Activated CD4-positive, alpha-beta memory T cell treated with anti-CD3 and anti-CD28 coated beads for 36 hours (primary cell): ENCODE results near the gene SLC6A8. TPM values are rescaled to one million over a fixed set of nuclear protein-coding genes. Genes with fewer than 3 reads are reported as not detected.
"Not testable (repeated sequence)": the region's sequence is repeated elsewhere in the genome, so short reads cannot be mapped to it uniquely, and the experiment has no call there.

ENCODE experiments used
- CTCF ChIA-PET: fragments of 350-600 bp; sonication (Branson Sonifier 250); formaldehyde crosslinking; loops from one replicate; lab custom pipeline; 2021; ENCODE audit warnings: antibody characterized with exemption, inconsistent platforms; lab: Charles Lee
- POLR2A ChIA-PET: fragments of 350-600 bp; sonication (Branson Sonifier 250); formaldehyde crosslinking; loops from one replicate; lab custom pipeline; 2021; ENCODE audit warnings: antibody characterized with exemption; lab: Charles Lee
- DNase-seq: peaks from one replicate; pipeline ENCODE4 v3.0.0-alpha.2; 2020
- H3K27ac Mint-ChIP-seq: one replicate; pipeline ENCODE4 v1.8.0; 2021; ENCODE audit warnings: mixed read lengths
- H3K27me3 Mint-ChIP-seq: one replicate; pipeline ENCODE4 v1.8.0; 2021; ENCODE audit warnings: mixed read lengths
- H3K36me3 Mint-ChIP-seq: one replicate; pipeline ENCODE4 v1.8.0; 2021; ENCODE audit warnings: mixed read lengths
- H3K4me1 Mint-ChIP-seq: one replicate; pipeline ENCODE4 v1.8.0; 2021; ENCODE audit warnings: low read depth, mixed read lengths
- H3K4me3 Mint-ChIP-seq: one replicate; pipeline ENCODE4 v1.8.0; 2021; ENCODE audit warnings: mild to moderate bottlenecking, mixed read lengths
- H3K9me3 Mint-ChIP-seq: one replicate; pipeline ENCODE4 v1.8.0; 2021; ENCODE audit warnings: mixed read lengths
- intact Hi-C: fragments of 100-400 bp; cut with micrococcal nuclease; formaldehyde crosslinking; loops from one replicate; pipeline ENCODE4 v1.15.1; 2023
- total RNA-seq, 2 experiments: library from RNA; stranded (reverse); gene quantifications; one replicate each; pipeline ENCODE4 v1.2.3, GENCODE V29; 2021

The SLC6A8 gene
- total RNA-seq, 2 experiments from 2014 or later = 0.95 to 1.3 TPM

GRCh38 chrX:153683486-153683885 lies 4.2 kb upstream of the SLC6A8 start:
- H3K4me1 Mint-ChIP-seq, H3K36me3 Mint-ChIP-seq, intact Hi-C loops, H3K4me3 Mint-ChIP-seq, POLR2A ChIA-PET, H3K27ac Mint-ChIP-seq, H3K27me3 Mint-ChIP-seq, DNase-seq, H3K9me3 Mint-ChIP-seq: not testable (repeated sequence)
- CTCF ChIA-PET = interaction anchor here (1.0 to 1.5 kb wide), 2 partner anchors 14 to 74 kb away, joined by 3 to 6 read pairs; no protein-coding TSS in a partner anchor

DNA sequence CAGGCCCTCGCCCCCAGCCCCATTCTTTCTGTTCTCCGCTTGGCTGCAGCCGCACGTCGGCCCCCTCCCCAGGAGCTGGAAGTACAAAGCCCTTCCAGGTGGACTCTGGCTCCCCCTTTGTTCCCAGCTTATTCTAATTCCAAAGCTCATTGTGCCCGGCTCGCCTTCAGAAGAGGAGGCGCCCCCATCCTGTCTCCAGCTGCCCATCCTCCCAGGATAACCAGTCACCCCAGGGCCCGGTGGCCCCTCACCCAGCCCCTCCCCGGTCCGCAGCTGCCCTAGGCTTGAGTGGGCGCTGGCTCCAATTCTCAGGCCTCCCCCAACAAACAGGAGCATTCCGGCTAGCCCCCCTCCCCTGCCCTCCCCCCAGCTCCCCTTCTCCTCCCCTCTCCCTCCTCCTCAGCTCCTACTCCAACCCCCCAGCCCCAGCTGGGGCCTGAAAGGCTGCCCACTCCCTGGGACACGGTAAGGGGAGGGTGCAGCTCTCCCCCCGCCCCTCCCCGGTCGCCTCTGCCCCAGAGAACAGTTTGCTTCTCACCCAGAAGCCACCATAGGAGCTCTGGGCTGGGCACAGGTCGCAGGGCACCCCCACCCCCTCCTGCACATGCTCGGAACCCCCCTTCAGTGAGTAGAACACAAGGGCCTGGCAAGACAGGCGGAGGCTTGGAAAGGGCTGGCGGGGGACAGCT lies 3.1 kb upstream of the SLC6A8 start:
- H3K27ac Mint-ChIP-seq = no peak overlapping the region
- H3K27me3 Mint-ChIP-seq = peaks cover 2% of the 10 kb centered on the region
- no peak for DNase-seq
- no peaks in the 10 kb centered on the region for H3K9me3 Mint-ChIP-seq
- H3K36me3 Mint-ChIP-seq = no peaks in the 10 kb centered on the region
- intact Hi-C loops = no loop called here
- H3K4me1 Mint-ChIP-seq = no peaks in the 10 kb centered on the region
- H3K4me3 Mint-ChIP-seq = no peak overlapping the region
- ChIA-PET CTCF (interaction anchor here (0.9 to 1.5 kb wide), 4 partner anchors 15 to 75 kb away, joined by 3 to 6 read pairs (median 4); no protein-coding TSS in a partner anchor), POLR2A (no interaction called here)

GRCh38 chrX:153685156-153685536 lies 2.6 kb upstream of the SLC6A8 start:
- Mint-ChIP-seq H3K27ac (no peak overlapping the region), H3K9me3 (no peaks in the 10 kb centered on the region), H3K4me3 (no peak overlapping the region), H3K27me3 (peaks cover 4% of the 10 kb centered on the region), H3K36me3 (no peaks in the 10 kb centered on the region), H3K4me1 (no peaks in the 10 kb centered on the region)
- no peak for DNase-seq
- POLR2A ChIA-PET = no interaction called here
- CTCF ChIA-PET = interaction anchor here (0.9 to 1.5 kb wide), 3 partner anchors 16 to 20 kb away, joined by 4 to 6 read pairs (median 5); no protein-coding TSS in a partner anchor
- intact Hi-C loops = no loop called here

DNA sequence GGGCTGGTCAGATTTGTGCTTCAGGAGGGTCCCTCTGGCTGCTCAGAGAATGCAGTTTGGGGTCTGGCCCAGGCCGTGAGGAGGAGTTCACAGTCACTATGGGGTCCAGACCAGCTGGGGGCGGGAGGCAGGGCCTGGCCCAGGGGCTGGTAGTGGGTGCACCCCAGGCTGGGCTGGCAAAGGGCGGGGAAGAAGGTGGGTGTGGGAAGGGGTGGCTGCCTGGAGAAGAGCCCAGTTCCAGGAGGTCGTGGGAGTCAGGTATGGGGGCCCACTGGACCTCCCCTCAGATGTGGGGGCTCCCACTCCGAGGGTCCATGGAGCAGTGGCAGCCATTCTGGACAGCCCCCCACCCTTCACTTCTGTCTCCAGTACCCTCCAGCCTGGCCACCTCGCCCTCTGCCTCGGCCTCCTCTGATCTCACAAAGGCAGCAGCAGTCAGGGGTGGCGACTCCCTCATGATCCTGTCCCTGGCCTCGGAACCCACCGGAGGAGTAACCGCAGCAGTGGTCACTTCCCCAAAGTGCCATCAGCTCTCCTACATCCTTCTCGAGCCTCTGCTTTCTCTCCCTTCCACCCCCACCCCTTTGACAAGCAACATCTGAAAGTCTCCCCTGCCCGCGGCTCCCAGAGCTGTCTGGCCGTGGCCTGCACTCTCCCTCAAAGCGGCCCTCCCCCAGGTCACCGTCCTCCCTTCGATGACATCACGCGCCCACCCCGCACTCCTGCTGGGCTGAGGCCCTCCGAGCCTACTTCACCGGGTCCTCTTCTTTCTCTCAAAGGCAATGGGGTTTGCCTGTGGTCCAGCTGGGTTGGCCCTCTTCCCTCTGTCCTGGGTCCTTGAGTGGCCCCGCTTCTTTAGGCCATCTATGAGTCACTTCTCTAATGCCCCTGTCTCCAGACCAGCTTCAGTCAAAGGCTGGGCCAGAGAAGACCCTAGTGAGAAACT lies 1.7 kb upstream of the SLC6A8 start:
- Mint-ChIP-seq H3K36me3 (no peaks in the 10 kb centered on the region), H3K4me3 (no peak overlapping the region)
- intact Hi-C loops = no loop called here

GRCh38 chrX:153686711-153687110 lies 1.0 kb upstream of the SLC6A8 start:
- intact Hi-C loops = no loop called here
- ChIA-PET POLR2A (no interaction called here), CTCF (interaction anchor here (1.8 to 1.9 kb wide), 2 partner anchors 19 to 22 kb away, joined by 6 to 10 read pairs; no protein-coding TSS in a partner anchor)
- Mint-ChIP-seq H3K9me3 (no peaks in the 10 kb centered on the region), H3K27me3 (peaks cover 2% of the 10 kb centered on the region), H3K4me3 (no peak overlapping the region), H3K36me3 (no peaks in the 10 kb centered on the region), H3K27ac (no peak overlapping the region), H3K4me1 (no peaks in the 10 kb centered on the region)
- no peak for DNase-seq

More for the DNA sequence above, 1.7 kb upstream of the SLC6A8 start:
- H3K4me1 Mint-ChIP-seq = no peaks in the 10 kb centered on the region
- H3K27ac Mint-ChIP-seq = no peak overlapping the region
- H3K9me3 Mint-ChIP-seq = no peaks in the 10 kb centered on the region
- peaks cover 2% of the 10 kb centered on the region for H3K27me3 Mint-ChIP-seq
- ChIA-PET POLR2A (no interaction called here), CTCF (interaction anchor here (0.9 to 1.9 kb wide), 4 partner anchors 18 to 23 kb away, joined by 4 to 10 read pairs (median 6); no protein-coding TSS in a partner anchor)
- no peak for DNase-seq

- Mint-ChIP-seq H3K36me3 (no peaks in the 10 kb centered on the region), H3K4me1 (no peaks in the 10 kb centered on the region), H3K9me3 (no peaks in the 10 kb centered on the region), H3K27me3 (peaks cover 2% of the 10 kb centered on the region), H3K27ac (no peak overlapping the region), H3K4me3 (no peak overlapping the region)
- ChIA-PET CTCF (interaction anchor here (1.9 kb wide), 1 partner anchor 20 kb away, joined by 10 read pairs; no protein-coding TSS in a partner anchor), POLR2A (no interaction called here)
- intact Hi-C loops = no loop called here
- DNase-seq = no peak
Observed at GRCh38 chrX:153688071-153688470, 345 bp downstream of the SLC6A8 start.

- ChIA-PET POLR2A (no interaction called here), CTCF (no interaction called here)
- H3K27me3 Mint-ChIP-seq = peaks cover 2% of the 10 kb centered on the region
- intact Hi-C loops = no loop called here
- no peaks in the 10 kb centered on the region for H3K36me3 Mint-ChIP-seq
- H3K27ac Mint-ChIP-seq = no peak overlapping the region
- H3K4me3 Mint-ChIP-seq = no peak overlapping the region
- DNase-seq = no peak
- H3K9me3 Mint-ChIP-seq = no peaks in the 10 kb centered on the region
- H3K4me1 Mint-ChIP-seq = no peaks in the 10 kb centered on the region
Observed at GRCh38 chrX:153688506-153688905, 780 bp downstream of the SLC6A8 start.

- H3K27me3 Mint-ChIP-seq = peaks cover 2% of the 10 kb centered on the region
Observed at GRCh38 chrX:153688911-153689590, 1.3 kb downstream of the SLC6A8 start.

DNA sequence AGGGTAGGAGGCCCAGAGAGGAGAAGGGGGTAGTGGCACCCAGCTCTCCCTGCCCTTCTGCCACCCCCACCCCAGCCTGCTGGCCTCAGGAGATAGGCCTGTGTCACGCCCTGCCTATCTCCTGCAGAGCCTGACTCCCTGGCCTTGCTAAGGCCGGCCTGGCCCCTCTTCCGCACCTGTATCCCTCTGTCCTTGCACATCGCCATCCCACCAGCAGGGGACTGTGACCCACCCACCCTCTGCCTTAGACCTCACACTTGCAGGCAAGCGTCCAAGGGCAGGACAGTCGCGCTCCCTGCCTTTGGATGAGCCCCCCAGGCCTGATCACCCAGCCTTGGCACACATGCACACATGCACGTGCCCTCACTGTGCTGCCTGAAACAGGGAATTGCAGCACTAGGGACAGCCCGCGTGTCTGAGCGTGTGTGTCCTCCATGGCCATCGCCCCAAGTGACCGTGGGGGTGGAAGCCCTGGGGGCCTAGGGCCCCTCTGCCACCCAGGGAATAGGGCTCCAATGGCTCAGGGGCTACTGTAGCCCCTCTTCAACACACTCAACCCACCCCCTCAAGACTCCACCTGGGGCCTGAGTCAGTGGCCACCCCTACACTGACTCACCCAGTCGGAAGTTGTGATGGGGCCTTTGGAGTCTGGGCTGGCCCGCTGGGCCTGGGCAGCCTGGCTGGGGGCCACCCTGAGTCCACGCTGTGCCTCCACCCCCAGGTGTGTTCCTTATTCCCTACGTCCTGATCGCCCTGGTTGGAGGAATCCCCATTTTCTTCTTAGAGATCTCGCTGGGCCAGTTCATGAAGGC lies 2.1 kb downstream of the SLC6A8 start:
- POLR2A ChIA-PET = no interaction called here
- intact Hi-C loops = no loop called here
- no peak overlapping the region for H3K4me3 Mint-ChIP-seq

More at GRCh38 chrX:153688911-153689590, 1.3 kb downstream of the SLC6A8 start:
- no peaks in the 10 kb centered on the region for H3K4me1 Mint-ChIP-seq
- CTCF ChIA-PET = no interaction called here
- H3K4me3 Mint-ChIP-seq = no peak overlapping the region
- H3K36me3 Mint-ChIP-seq = no peaks in the 10 kb centered on the region
- H3K27ac Mint-ChIP-seq = no peak overlapping the region
- POLR2A ChIA-PET = no interaction called here
- intact Hi-C loops = no loop called here
- no peaks in the 10 kb centered on the region for H3K9me3 Mint-ChIP-seq
- DNase-seq = no peak

GRCh38 chrX:153690466-153690865 lies 2.7 kb downstream of the SLC6A8 start:
- Mint-ChIP-seq H3K4me3 (no peak overlapping the region), H3K27me3 (peaks cover 2% of the 10 kb centered on the region), H3K27ac (no peak overlapping the region), H3K36me3 (no peaks in the 10 kb centered on the region), H3K9me3 (no peaks in the 10 kb centered on the region), H3K4me1 (no peaks in the 10 kb centered on the region)
- intact Hi-C loops = no loop called here
- DNase-seq = no peak
- POLR2A ChIA-PET = no interaction called here
- CTCF ChIA-PET = no interaction called here

More for the DNA sequence above, 2.1 kb downstream of the SLC6A8 start:
- DNase-seq = no peak
- Mint-ChIP-seq H3K27ac (no peak overlapping the region), H3K36me3 (no peaks in the 10 kb centered on the region), H3K27me3 (peaks cover 2% of the 10 kb centered on the region), H3K4me1 (no peaks in the 10 kb centered on the region), H3K9me3 (no peaks in the 10 kb centered on the region)
- CTCF ChIA-PET = no interaction called here
